ENCODE results near the gene IGFN1.

DNA sequence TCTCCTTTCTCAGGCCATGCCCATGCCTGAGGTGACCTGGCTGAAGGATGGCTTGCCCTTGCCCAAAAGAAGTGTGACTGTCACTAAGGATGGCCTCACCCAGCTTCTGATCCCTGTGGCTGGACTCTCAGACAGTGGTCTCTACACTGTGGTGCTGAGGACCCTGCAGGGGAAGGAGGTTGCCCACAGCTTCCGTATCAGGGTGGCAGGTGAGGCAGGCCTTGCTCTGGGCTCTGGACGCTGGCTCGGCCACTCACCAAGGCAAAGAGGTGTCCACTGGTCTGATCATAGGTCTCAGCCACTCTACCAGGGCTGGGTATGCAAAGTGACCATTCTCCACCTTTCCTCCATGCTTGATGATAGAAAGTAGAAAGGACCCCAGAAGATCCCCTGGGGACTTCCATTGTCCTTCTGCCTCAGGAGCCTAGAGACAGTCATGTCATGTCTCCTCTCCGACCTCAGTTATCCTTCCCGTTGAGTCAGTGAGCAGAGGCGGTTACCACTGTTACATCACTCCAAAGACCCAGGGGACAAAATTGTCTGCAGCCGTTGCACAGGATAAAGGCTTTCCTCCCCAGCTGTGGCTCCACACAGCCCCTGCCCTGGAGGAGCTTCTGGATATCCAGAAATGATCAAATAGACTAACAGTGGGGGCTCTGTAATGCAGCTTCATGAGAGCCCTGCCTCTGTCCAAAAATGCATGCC lies 34.2 kb downstream of the IGFN1 start:
- TF ChIP-seq POLR2A (IDR thresholded peaks at IDR 0.05) (no peak), POLR2AphosphoS5 (IDR thresholded peaks at IDR 0.05) (no peak)
